Measurements from ENCODE around the gene PXT1.

PXT1 gene

DNA sequence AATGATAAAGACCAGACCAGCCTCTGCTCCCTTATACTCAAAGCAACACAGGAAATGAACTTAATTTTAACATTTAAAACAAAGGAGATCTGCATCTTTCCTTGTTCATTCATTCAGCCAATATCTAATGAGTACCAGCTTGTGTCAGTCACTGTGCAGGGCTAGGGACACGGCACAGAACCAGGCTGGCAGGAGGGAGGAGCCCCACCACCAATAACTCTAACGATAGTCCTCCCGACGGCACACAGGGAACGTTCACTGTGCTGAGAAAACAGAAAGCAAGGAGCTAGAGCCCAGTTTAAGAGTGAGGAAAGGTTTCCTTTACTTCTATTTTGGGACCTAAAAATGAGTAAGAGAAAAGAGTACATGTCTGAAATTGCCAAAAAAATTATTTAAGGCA lies 65.1 kb downstream of the PXT1 start:
- no peaks in the 10 kb centered on the region for H3K27me3 ChIP-seq (ENCODE audit: low read depth)
- no peaks in the 10 kb centered on the region for H3K9me3 ChIP-seq
- DNase-seq (ENCODE audit: low spot score in 2 of 2) = no peak
- no peaks in the 10 kb centered on the region for H3K36me3 ChIP-seq (replicated peaks)
- no peak overlapping the region for H3K4me3 ChIP-seq
- in situ Hi-C loops (cut with MboI; ENCODE audit: low sequenced_read_pairs) = no loop called here
- H3K4me1 ChIP-seq = peaks cover 5% of the 10 kb centered on the region

DNA sequence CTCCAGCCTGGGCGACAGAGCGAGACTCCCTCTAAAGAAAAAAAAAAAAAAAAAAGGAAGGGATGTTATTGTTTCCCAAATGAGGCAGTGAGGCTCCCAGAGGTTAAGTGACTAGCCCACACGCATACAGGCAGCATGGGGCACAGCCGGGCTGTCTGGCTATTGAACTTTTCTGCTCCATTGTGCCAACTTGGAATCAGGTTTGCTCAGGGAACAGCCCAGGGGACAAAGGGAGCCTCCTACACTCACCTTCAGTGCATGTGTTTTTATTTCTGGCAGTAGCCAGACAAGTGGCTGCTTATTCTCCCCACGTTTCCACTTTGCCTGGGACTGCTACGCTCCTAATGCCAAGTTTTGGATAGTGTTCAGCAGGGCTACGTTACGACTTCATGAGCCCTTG lies 65.9 kb downstream of the PXT1 start:
- DNase-seq (ENCODE audit: low spot score in 2 of 2) = no peak
- Histone ChIP-seq H3K27me3 (ENCODE audit: low read depth) (no peaks in the 10 kb centered on the region), H3K4me3 (no peak overlapping the region), H3K9me3 (no peaks in the 10 kb centered on the region), H3K36me3 (replicated peaks) (no peaks in the 10 kb centered on the region), H3K4me1 (peaks cover 5% of the 10 kb centered on the region)
- in situ Hi-C loops (cut with MboI; ENCODE audit: low sequenced_read_pairs) = no loop called here

DNA sequence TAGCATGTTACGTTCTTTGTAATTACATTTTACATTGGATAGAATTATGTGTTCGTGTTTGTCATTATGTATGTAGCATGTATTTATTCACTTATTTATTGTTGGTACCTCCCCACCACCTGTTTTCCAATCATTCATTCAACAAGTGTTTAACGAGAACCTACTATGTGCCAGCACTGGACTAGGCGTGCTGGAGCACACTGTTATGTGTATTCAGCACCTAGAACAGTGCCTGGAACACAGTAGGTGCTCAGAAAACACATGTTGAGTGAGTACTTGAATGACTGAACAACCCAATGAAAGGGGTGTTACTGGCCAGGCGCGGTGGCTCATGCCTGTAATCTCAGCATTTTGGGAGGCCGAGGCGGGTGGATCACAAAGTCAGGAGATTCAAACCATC lies 66.5 kb downstream of the PXT1 start:
- in situ Hi-C loops (cut with MboI; ENCODE audit: low sequenced_read_pairs) = no loop called here
- Histone ChIP-seq H3K9me3 (no peaks in the 10 kb centered on the region), H3K36me3 (replicated peaks) (no peaks in the 10 kb centered on the region), H3K4me3 (no peak overlapping the region), H3K4me1 (no peaks in the 10 kb centered on the region), H3K27me3 (ENCODE audit: low read depth) (no peaks in the 10 kb centered on the region)
- DNase-seq (ENCODE audit: low spot score in 2 of 2) = no peak

DNA sequence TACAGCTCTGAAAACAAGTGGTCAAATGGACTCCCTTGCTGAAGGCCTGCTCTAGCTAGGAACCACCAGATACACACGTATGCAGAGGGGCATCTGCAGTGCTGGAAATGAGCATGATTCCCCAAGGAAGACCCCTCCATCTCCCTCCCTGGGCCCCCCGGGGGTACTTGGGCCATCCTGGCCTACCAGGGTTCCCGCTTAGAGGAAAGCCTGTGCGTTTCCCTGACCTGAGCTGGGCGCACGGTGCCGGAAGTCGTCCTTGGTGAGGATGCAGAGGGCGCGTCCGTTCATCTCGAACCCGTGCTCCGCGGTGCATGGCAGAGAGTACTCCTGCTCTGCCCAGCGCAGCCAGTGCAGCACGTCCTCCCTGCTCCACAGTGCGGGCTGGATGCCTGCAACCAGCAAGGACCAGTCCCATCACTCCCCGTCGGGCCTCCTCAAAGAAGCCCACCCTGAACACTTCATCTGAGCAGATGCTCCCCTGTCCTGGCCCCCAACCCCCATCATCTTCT lies 67.0 kb downstream of the PXT1 start:
- H3K36me3 ChIP-seq (replicated peaks) = no peaks in the 10 kb centered on the region
- in situ Hi-C loops (cut with MboI; ENCODE audit: low sequenced_read_pairs) = no loop called here
- no peaks in the 10 kb centered on the region for H3K27me3 ChIP-seq (ENCODE audit: low read depth)
- no peaks in the 10 kb centered on the region for H3K4me1 ChIP-seq
- H3K4me3 ChIP-seq = no peak overlapping the region
- no peaks in the 10 kb centered on the region for H3K9me3 ChIP-seq
- no peak for DNase-seq (ENCODE audit: low spot score in 2 of 2)

DNA sequence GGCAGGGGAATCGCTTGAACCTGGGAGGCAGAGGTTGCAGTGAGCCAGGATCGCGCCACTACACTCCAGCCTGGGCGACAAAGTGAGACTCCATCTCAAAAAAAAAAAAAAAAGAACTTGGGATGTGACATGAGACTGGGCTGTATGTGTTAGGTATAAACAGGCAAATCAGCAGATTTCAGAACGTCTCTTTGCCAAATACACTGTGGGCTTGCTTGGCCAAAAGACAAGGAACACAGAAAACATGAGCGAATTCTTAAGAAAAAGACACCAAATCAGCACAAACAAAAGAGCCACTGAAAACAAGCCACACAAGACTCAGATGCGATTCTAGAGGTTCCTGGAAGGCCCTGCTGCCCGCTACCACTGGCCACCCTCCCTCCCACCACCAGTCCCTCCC lies 67.7 kb downstream of the PXT1 start:
- H3K9me3 ChIP-seq = no peaks in the 10 kb centered on the region
- H3K4me3 ChIP-seq = no peak overlapping the region
- no peaks in the 10 kb centered on the region for H3K36me3 ChIP-seq (replicated peaks)
- H3K4me1 ChIP-seq = no peaks in the 10 kb centered on the region
- no peak for DNase-seq (ENCODE audit: low spot score in 2 of 2)
- in situ Hi-C loops (cut with MboI; ENCODE audit: low sequenced_read_pairs) = no loop called here
- H3K27me3 ChIP-seq (ENCODE audit: low read depth) = no peaks in the 10 kb centered on the region

DNA sequence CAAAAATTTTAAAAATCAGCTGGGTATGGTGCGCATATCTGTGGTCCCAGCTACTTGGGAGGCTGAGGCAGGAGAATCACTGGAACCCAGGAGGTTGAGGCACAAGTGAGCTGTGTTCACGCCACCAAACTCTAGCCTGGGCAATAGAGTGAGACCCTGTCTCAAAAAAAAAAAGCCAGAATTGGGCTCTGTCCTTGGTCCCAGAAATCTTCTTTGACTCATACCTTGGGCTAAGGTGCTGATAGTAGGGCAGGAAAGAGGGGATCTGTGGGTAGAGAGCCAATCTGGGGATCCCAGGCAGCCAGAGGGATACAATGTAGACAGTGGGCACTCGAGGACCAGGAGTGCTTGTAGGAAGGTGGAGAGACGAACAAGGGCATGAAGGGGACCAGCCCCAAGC lies 68.5 kb downstream of the PXT1 start:
- in situ Hi-C loops (cut with MboI; ENCODE audit: low sequenced_read_pairs) = no loop called here
- Histone ChIP-seq H3K36me3 (replicated peaks) (no peaks in the 10 kb centered on the region), H3K4me1 (0 out of 2 replicates have a peak, but pooled peaks cover 3% of the 10 kb centered on the region), H3K27me3 (ENCODE audit: low read depth) (no peaks in the 10 kb centered on the region), H3K4me3 (no peak overlapping the region), H3K9me3 (no peaks in the 10 kb centered on the region)
- DNase-seq (ENCODE audit: low spot score in 2 of 2) = no peak

DNA sequence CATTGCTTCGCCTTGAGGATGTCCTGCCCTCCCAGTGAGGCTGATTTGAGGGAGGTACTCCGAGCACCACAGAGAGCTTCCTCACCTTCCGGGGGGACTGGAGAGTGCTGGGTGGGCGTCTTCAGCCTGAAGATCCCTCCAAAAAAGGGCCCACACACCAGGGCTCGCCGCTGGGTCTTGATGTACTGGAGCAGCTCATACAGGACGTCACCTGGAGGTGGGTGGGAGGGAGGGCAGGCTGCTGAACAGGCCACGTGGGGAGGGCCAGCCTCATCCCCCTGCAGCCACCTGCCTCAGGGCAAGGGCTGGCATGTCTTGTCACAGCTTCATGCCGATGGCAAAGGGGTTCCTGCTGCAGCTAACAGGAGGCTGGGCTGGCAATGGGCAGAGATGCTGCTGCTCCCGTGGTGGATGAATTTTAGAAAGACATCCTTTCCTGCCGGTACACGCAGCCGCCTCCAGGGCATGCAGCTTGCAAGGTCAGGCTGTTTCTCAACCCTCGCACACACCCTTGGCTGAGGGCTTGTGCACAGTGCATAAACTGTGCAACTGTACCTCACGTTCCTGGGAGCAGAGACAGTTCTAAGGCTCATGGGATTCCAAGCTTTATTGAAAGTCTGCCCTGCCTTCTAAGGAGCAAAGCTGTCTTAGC lies 69.2 kb downstream of the PXT1 start:
- Histone ChIP-seq H3K36me3 (replicated peaks) (no peaks in the 10 kb centered on the region), H3K27me3 (ENCODE audit: low read depth) (no peaks in the 10 kb centered on the region), H3K4me1 (0 out of 2 replicates have a peak, but pooled peaks cover 3% of the 10 kb centered on the region), H3K9me3 (no peaks in the 10 kb centered on the region), H3K4me3 (no peak overlapping the region)
- DNase-seq (ENCODE audit: low spot score in 2 of 2) = no peak
- in situ Hi-C loops (cut with MboI; ENCODE audit: low sequenced_read_pairs) = no loop called here

DNA sequence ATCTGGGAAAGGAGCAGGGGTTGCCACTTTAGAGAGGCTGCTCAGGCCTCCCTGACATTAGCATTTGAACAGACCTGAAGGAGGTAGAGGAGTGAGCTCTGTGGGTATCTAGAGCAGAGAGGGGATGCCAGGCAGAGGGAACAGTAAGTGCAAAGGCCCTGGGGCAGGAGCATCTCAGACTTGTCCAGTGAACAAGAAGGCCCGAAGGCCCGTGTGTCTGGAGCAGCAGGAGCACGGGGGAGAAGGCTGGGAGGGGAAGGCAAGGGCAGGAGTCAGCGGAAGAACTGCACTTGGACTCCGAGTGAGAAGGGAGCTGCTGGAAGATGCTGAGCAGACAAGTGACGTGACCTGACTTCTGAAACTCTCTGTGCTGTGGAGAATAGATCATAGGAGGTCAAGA lies 70.6 kb downstream of the PXT1 start:
- in situ Hi-C loops (cut with MboI; ENCODE audit: low sequenced_read_pairs) = no loop called here
- H3K27me3 ChIP-seq (ENCODE audit: low read depth) = no peaks in the 10 kb centered on the region
- no peaks in the 10 kb centered on the region for H3K36me3 ChIP-seq (replicated peaks)
- DNase-seq (ENCODE audit: low spot score in 2 of 2) = no peak
- 0 out of 2 replicates have a peak, but pooled peaks cover 3% of the 10 kb centered on the region for H3K4me1 ChIP-seq
- H3K9me3 ChIP-seq = no peaks in the 10 kb centered on the region
- no peak overlapping the region for H3K4me3 ChIP-seq

DNA sequence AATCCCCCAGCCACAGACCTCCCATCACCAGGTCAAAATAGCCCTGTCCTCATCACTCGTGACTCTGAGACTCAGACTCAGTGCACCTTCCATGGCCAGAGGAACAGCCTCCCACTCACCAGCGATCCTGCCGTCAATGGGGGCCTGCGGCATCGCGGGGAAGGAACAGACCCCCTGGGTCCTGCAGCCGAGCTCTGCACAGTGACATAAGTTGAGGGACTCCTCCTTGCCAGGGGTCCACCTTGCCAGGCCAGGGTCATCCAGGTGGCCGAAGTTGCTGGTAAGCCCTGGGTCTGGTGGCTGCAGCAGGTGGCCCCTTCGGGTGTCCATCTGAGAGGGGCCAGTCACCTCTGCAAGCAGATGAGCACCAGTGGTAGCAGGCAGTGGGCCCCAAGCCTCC lies 71.4 kb downstream of the PXT1 start:
- H3K36me3 ChIP-seq (replicated peaks) = no peaks in the 10 kb centered on the region
- H3K4me1 ChIP-seq = 0 out of 2 replicates have a peak, but pooled peaks cover 3% of the 10 kb centered on the region
- H3K4me3 ChIP-seq = no peak overlapping the region
- in situ Hi-C loops (cut with MboI; ENCODE audit: low sequenced_read_pairs) = no loop called here
- no peaks in the 10 kb centered on the region for H3K9me3 ChIP-seq
- DNase-seq (ENCODE audit: low spot score in 2 of 2) = no peak
- no peaks in the 10 kb centered on the region for H3K27me3 ChIP-seq (ENCODE audit: low read depth)

DNA sequence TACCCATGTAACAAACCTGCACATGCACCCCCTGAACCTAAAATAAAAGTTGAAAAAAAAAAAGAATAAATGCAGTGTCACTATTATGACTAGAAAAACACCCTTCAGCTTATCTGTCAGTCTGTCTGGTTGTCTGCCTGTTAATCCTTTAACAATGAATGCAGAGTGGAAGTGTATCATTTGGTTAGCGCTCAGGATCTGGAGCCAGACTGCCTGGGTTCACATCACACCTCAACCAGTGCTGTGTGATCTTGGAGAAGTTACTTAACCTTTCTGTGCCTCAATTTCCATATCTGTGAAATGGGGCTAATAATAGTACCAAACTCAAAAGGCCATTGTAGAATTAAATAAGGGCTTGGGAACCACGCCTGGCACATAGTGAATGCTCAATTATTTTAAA lies 72.0 kb downstream of the PXT1 start:
- H3K4me3 ChIP-seq = no peak overlapping the region
- H3K4me1 ChIP-seq = 0 out of 2 replicates have a peak, but pooled peaks cover 3% of the 10 kb centered on the region
- no peaks in the 10 kb centered on the region for H3K36me3 ChIP-seq (replicated peaks)
- H3K9me3 ChIP-seq = no peaks in the 10 kb centered on the region
- in situ Hi-C loops (cut with MboI; ENCODE audit: low sequenced_read_pairs) = no loop called here
- DNase-seq (ENCODE audit: low spot score in 2 of 2) = no peak
- no peaks in the 10 kb centered on the region for H3K27me3 ChIP-seq (ENCODE audit: low read depth)

DNA sequence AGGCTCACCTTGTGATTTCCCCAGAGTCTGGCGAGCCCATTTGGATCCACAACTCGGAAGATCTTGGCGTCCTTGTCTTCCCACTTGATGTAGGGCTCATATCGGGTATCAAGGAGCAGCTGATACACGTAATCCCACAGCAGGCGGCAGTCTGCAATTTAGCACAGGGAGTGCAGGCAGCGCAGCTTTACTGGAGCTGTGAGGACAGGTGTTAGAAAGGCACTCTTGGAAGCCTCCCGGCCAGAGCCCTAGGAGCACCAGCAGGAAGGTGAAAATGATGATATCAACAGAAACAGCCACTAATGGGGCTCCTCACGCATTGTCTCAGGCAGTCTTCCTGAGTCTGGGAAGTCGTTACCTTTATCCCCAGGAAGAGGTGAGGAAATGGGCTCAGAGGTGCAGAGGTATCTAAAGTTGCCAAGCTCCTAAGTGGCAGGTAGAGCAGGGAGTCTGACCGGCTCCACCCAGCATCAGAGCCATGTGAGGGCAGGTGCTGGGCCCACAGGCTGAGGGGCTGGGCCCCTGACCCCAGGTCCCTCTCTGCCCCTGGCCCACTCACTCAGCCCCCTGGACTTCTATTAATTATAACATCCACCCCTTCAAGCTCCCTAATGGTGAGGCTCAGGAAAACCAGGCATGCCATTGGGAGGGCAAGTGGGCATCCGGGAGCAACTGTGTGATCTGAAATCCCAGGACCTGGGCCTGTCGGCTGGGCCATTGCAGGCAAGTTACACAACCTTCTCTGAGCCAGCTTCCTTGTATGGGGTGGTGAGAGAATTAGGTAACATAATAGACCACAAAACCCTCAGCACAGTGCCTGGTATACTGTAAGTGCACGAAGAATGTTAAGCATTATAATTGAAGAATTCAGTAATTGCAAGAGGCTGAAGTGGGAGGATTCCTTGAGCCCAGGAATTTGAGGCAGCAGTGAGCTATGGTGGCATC lies 73.5 kb downstream of the PXT1 start:
- Histone ChIP-seq H3K27me3 (ENCODE audit: low read depth) (no peaks in the 10 kb centered on the region), H3K36me3 (replicated peaks) (no peaks in the 10 kb centered on the region), H3K9me3 (no peaks in the 10 kb centered on the region), H3K4me1 (0 out of 2 replicates have a peak, but pooled peaks cover 3% of the 10 kb centered on the region), H3K4me3 (no peak overlapping the region)
- no peak for DNase-seq (ENCODE audit: low spot score in 2 of 2)
- in situ Hi-C loops (cut with MboI; ENCODE audit: low sequenced_read_pairs) = no loop called here

DNA sequence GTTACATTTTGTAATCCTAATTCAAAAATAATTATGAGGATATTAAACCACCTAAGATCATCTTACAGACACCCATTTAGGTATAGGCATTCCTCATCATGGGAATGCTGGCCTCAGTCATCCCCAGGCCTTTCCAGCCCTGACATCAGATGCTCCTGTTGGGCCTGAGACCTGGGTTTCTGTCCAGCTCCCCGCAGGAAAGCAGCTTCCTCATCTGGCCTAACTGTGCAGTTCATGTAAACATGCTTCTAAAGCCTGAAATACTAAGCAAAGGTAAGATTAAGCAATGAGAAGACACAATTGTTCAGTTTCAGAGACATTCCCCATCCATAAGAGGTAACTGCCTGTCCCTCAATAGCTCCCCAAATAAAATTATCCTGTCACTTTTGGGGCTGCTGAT lies 74.2 kb downstream of the PXT1 start:
- no peaks in the 10 kb centered on the region for H3K27me3 ChIP-seq (ENCODE audit: low read depth)
- H3K36me3 ChIP-seq (replicated peaks) = no peaks in the 10 kb centered on the region
- H3K9me3 ChIP-seq = no peaks in the 10 kb centered on the region
- DNase-seq (ENCODE audit: low spot score in 2 of 2) = no peak
- in situ Hi-C loops (cut with MboI; ENCODE audit: low sequenced_read_pairs) = no loop called here
- H3K4me3 ChIP-seq = no peak overlapping the region
- H3K4me1 ChIP-seq = 0 out of 2 replicates have a peak, but pooled peaks cover 3% of the 10 kb centered on the region

DNA sequence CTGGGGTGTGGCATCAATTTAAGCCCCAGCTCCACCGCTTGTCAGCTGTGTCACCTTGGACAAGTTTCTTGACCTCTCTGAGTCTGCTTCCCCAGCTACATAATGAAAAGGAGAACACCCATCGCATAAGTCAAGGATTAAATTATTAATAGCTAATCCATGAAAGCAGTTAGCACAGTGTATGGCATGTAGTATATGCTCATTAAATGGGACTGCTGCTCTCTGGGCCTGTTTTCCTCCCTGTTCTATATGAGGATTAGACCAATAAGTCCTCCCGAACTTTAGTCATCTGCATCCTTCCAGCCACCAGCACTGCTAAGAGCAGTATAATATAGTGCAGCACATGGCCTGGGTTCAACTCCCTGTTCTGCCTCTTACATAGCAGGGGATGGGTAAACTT lies 74.9 kb downstream of the PXT1 start:
- in situ Hi-C loops (cut with MboI; ENCODE audit: low sequenced_read_pairs) = no loop called here
- H3K9me3 ChIP-seq = no peaks in the 10 kb centered on the region
- no peaks in the 10 kb centered on the region for H3K27me3 ChIP-seq (ENCODE audit: low read depth)
- no peak for DNase-seq (ENCODE audit: low spot score in 2 of 2)
- H3K36me3 ChIP-seq (replicated peaks) = no peaks in the 10 kb centered on the region
- 0 out of 2 replicates have a peak, but pooled peaks cover 3% of the 10 kb centered on the region for H3K4me1 ChIP-seq
- H3K4me3 ChIP-seq = no peak overlapping the region
